Sigmoid colon (tissue), 7 donors: ENCODE measurements around the gene LRCH2. TPM values are rescaled to one million over a fixed set of nuclear protein-coding genes. Genes with fewer than 3 reads are reported as not detected.
"Not testable (repeated sequence)": the region's sequence is repeated elsewhere in the genome, so short reads cannot be mapped to it uniquely, and the experiment has no call there.

Experiments used
- DNase-seq: peaks from one replicate; pipeline ENCODE4 v3.0.0-alpha.2; 2019
- H3K27ac ChIP-seq, 4 donors: fragments of 200-600 bp; sonication (generic); one replicate each; pipeline ENCODE4 v1.5.1; 2016 to 2019; ENCODE audit warnings: mild to moderate bottlenecking in 1 of 4
- H3K27me3 ChIP-seq, 3 donors: fragments of 200-600 bp; sonication (generic); one replicate each; pipeline ENCODE4 v1.5.1; 2019; ENCODE audit warnings: mild to moderate bottlenecking in 1 of 3
- H3K36me3 ChIP-seq, 4 donors: fragments of 200-600 bp; sonication (generic); one replicate each; pipeline ENCODE4 v1.5.1; 2016 to 2019
- H3K4me1 ChIP-seq, 4 donors: fragments of 200-600 bp; sonication (generic); one replicate each; pipeline ENCODE4 v1.5.1; 2017 to 2019
- H3K4me3 ChIP-seq, 4 donors: fragments of 200-600 bp; sonication (generic); one replicate each; pipeline ENCODE4 v1.5.1; 2017 to 2019; ENCODE audit warnings: mild to moderate bottlenecking in 2 of 4, moderate library complexity in 1 of 4
- H3K9me3 ChIP-seq, 4 donors: fragments of 200-600 bp in 3 of 4; sonication (generic) in 3 of 4; one replicate each; pipeline versions ENCODE4 v1.5.1 to v1.6.1; 2013 to 2019
- EP300 ChIP-seq, 4 donors: sonication (generic); formaldehyde crosslinking; IDR thresholded peaks; one replicate each; pipeline ENCODE4 v1.6.1; 2017; ENCODE audit warnings: antibody characterized with exemption in 4 of 4
- POLR2A ChIP-seq, 2 donors: fragments of 450-650 bp; IDR thresholded peaks; one replicate each; pipeline ENCODE4 v1.6.1; 2016; ENCODE audit warnings: antibody characterized with exemption in 2 of 2, mild to moderate bottlenecking in 2 of 2, moderate library complexity in 2 of 2
- POLR2AphosphoS5 ChIP-seq, 4 donors: sonication (generic); formaldehyde crosslinking; IDR thresholded peaks; one replicate each; pipeline ENCODE4 v1.6.1; 2017; ENCODE audit warnings: antibody characterized with exemption in 4 of 4
- WGBS, 2 donors: extraction: QIAGEN DNeasy Blood & Tissue Kit; methylation state at CpG; one replicate each; pipeline ENCODE4 v1.1.7; 2013; 5-methylcytosine and 5-hydroxymethylcytosine counted together
- intact Hi-C: fragments of 100-400 bp; cut with DNase I; formaldehyde crosslinking; loops from one replicate; pipeline ENCODE4 v1.15.1; 2023
- polyA plus RNA-seq, 3 donors: library from polyadenylated mRNA; stranded (reverse); fragments of 200-250 nt; gene quantifications; one replicate each; pipeline ENCODE4 v1.2.3, GENCODE V29; 2013
- total RNA-seq, 4 donors: library from RNA; depleted of rRNA; stranded (reverse); fragments of >200 nt; gene quantifications; one replicate each; pipeline ENCODE4 v1.1.0, GENCODE V29; 2016
- TF ChIP-seq, protein P1 (sequence below), 4 experiments: fragments of 450-650 bp in 3 of 4; fragments of 200-600 bp in 1 of 4; IDR thresholded peaks; one replicate each; pipeline ENCODE4 v1.5.1; 2016 to 2019; ENCODE audit warnings: antibody characterized with exemption in 4 of 4, mild to moderate bottlenecking in 3 of 4, moderate library complexity in 2 of 4
- donor health status: healthy with polysubstance abuse.
- donor health status: Bipolar disorder and iron deficiency.
- donor health status: healthy.

LRCH2 gene
- total and polyA plus RNA-seq, 7 donors, result 0.23 to 48.2 (median 31.9) TPM

- intact Hi-C loops, result no loop called here
- TF ChIP-seq, protein P1, sequence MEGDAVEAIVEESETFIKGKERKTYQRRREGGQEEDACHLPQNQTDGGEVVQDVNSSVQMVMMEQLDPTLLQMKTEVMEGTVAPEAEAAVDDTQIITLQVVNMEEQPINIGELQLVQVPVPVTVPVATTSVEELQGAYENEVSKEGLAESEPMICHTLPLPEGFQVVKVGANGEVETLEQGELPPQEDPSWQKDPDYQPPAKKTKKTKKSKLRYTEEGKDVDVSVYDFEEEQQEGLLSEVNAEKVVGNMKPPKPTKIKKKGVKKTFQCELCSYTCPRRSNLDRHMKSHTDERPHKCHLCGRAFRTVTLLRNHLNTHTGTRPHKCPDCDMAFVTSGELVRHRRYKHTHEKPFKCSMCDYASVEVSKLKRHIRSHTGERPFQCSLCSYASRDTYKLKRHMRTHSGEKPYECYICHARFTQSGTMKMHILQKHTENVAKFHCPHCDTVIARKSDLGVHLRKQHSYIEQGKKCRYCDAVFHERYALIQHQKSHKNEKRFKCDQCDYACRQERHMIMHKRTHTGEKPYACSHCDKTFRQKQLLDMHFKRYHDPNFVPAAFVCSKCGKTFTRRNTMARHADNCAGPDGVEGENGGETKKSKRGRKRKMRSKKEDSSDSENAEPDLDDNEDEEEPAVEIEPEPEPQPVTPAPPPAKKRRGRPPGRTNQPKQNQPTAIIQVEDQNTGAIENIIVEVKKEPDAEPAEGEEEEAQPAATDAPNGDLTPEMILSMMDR (IDR thresholded peaks at IDR 0.05), result no peak
- TF ChIP-seq EP300 (IDR thresholded peaks at IDR 0.05) (no peak), POLR2AphosphoS5 (IDR thresholded peaks at IDR 0.05) (no peak), POLR2A (IDR thresholded peaks at IDR 0.05) (no peak)
- DNase-seq, result no peak
- WGBS, 2 donors, result 85 to 92% methylated on average over 1 of the region's 1 CpG
- H3K27me3 ChIP-seq, result no peaks in the 10 kb centered on the region
- H3K9me3 ChIP-seq, result no peaks in the 10 kb centered on the region
- no peak overlapping the region for H3K4me3 ChIP-seq
- H3K36me3 ChIP-seq, result no peaks in the 10 kb centered on the region
- H3K27ac ChIP-seq, result no peak overlapping the region
- peaks cover 0 to 9% (median 0%) of the 10 kb centered on the region in 4 donors for H3K4me1 ChIP-seq
Observed at GRCh38 chrX:115214151-115214550, 19.7 kb downstream of the LRCH2 start.

DNA sequence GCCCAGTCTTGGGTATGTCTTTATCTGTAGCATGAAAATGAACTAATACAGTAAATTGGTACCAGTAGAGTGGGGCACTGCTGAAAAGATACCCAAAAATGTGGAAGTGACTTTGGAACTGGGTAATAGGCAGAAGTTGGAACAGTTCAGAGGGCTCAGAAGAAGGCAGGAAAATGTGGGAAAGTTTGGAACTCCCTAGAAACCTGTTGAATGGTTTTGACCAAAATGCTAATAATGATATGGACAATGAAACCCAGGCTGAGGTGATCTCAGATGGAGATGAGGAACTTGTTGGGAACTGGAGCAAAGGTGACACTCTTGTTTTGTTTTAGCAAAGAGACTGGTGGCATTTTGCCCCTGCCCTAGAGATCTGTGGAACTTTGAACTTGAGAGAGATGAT lies 24.3 kb downstream of the LRCH2 start:
- H3K27ac ChIP-seq, intact Hi-C loops, H3K4me3 ChIP-seq: not testable (repeated sequence)

DNA sequence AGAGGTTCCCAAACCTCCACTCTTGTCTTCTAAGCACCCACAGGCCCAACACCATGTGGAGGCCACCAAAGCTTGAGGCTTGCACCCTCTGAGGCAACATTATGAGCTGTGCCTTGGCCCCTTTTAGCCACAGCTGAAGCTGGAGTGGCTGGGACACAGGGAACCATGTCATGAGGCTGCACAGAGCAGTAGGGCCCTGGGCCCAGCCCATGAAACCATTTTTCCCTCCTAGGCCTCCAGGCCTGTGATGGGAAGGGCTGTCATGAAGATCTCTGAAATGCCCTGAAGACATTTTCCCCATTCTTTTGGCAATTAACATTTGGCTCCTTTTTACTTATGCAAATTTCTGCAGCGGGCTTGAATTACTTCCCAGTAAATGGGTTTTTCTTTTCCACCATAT lies 29.9 kb downstream of the LRCH2 start:
- intact Hi-C loops, result no loop called here

More for the DNA sequence above, 24.3 kb downstream of the LRCH2 start:
- not testable (repeated sequence) for H3K27me3 ChIP-seq, H3K36me3 ChIP-seq, DNase-seq, H3K9me3 ChIP-seq
- peaks cover 0 to 15% (median 0%) of the 10 kb centered on the region in 4 donors for H3K4me1 ChIP-seq

GRCh38 chrX:115192244-115192700 lies 41.6 kb downstream of the LRCH2 start:
- no peak overlapping the region for H3K4me3 ChIP-seq
- H3K36me3 ChIP-seq, result no peaks in the 10 kb centered on the region
- no peaks in the 10 kb centered on the region for H3K27me3 ChIP-seq
- TF ChIP-seq EP300 (IDR thresholded peaks at IDR 0.05), result no peak
- TF ChIP-seq POLR2AphosphoS5 (IDR thresholded peaks at IDR 0.05), result no peak
- TF ChIP-seq, protein P1 (IDR thresholded peaks at IDR 0.05), result no peak
- no peak for TF ChIP-seq POLR2A (IDR thresholded peaks at IDR 0.05)
- peaks cover 0 to 18% (median 9%) of the 10 kb centered on the region in 4 donors for H3K4me1 ChIP-seq
- 94 to 95% methylated on average over 35 of the region's 35 CpGs for WGBS, 2 donors
- no peaks in the 10 kb centered on the region for H3K9me3 ChIP-seq
- DNase-seq, result no peak
- no peak overlapping the region for H3K27ac ChIP-seq
- intact Hi-C loops, result no loop called here

More for the DNA sequence above, 29.9 kb downstream of the LRCH2 start:
- H3K9me3 ChIP-seq, result no peaks in the 10 kb centered on the region
- no peak overlapping the region for H3K27ac ChIP-seq
- H3K4me3 ChIP-seq, result no peak overlapping the region
- H3K36me3 ChIP-seq, result no peaks in the 10 kb centered on the region
- H3K27me3 ChIP-seq, result no peaks in the 10 kb centered on the region
- TF ChIP-seq POLR2AphosphoS5 (IDR thresholded peaks at IDR 0.05), result no peak
- no peak for TF ChIP-seq EP300 (IDR thresholded peaks at IDR 0.05)
- no peak for TF ChIP-seq POLR2A (IDR thresholded peaks at IDR 0.05)
- TF ChIP-seq, protein P1 (IDR thresholded peaks at IDR 0.05), result no peak
- DNase-seq, result no peak
- 68 to 90% methylated on average over 1 of the region's 1 CpG for WGBS, 2 donors
- peaks cover 0 to 9% (median 0%) of the 10 kb centered on the region in 4 donors for H3K4me1 ChIP-seq

DNA sequence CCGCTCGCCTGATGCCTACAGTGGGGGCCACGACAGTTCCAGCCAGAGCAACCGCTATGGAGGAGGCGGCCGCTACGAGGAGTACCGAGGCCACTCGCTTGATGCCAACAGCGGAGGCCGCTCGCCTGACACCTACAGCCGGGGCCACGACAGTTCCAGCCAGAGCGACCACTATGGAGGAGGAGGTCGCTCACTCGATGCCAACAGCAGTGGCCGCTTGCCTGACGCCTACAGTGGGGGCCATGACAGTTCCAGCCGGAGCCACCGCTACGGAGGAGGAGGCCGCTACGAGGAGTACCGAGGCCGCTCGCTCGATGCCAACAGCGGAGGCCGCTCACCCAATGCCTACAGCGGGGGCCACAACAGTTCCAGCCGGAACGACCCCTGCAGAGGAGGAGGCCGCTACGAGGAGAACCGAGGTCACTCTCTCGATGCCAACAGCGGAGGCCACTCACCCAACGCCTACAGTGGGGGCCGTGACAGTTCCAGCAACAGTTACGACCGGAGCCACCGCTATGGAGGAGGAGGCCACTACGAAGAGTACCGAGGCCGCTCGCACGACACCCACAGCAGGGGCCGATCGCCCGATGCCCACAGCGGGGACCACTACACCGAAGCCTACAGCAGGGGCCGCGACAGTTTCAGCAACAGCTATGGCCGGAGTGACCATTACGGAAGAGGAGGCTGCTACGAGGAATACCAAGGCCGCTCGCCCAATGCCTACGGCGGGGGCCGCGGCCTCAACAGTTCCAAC lies 42.2 kb downstream of the LRCH2 start:
- Histone ChIP-seq H3K4me3 (no peak overlapping the region), H3K27me3 (no peaks in the 10 kb centered on the region), H3K9me3 (no peaks in the 10 kb centered on the region), H3K27ac (no peak overlapping the region), H3K36me3 (no peaks in the 10 kb centered on the region), H3K4me1 (peaks cover 0 to 18% (median 9%) of the 10 kb centered on the region in 4 donors)
- 96% methylated on average over 64 of the region's 64 CpGs for WGBS, 2 donors
- no peak for TF ChIP-seq POLR2A (IDR thresholded peaks at IDR 0.05)
- no peak for TF ChIP-seq POLR2AphosphoS5 (IDR thresholded peaks at IDR 0.05)
- TF ChIP-seq, protein P1 (IDR thresholded peaks at IDR 0.05), result no peak
- no peak for TF ChIP-seq EP300 (IDR thresholded peaks at IDR 0.05)
- DNase-seq, result no peak
- intact Hi-C loops, result no loop called here
